ENCODE measurements around the gene PITPNB. TPM values are rescaled to one million over a fixed set of nuclear protein-coding genes. Genes with fewer than 3 reads are reported as not detected.

Gene PITPNB
- total and polyA plus RNA-seq, 2 of the 13 experiments (the other 11 are each of a cell fraction or from before 2014, with no cell fraction given), result 17.0 to 30.1 TPM

GRCh38 chr22:27804470-27805297 is 114.4 kb downstream of the PITPNB start (continued):
- TF ChIP-seq, protein P1, sequence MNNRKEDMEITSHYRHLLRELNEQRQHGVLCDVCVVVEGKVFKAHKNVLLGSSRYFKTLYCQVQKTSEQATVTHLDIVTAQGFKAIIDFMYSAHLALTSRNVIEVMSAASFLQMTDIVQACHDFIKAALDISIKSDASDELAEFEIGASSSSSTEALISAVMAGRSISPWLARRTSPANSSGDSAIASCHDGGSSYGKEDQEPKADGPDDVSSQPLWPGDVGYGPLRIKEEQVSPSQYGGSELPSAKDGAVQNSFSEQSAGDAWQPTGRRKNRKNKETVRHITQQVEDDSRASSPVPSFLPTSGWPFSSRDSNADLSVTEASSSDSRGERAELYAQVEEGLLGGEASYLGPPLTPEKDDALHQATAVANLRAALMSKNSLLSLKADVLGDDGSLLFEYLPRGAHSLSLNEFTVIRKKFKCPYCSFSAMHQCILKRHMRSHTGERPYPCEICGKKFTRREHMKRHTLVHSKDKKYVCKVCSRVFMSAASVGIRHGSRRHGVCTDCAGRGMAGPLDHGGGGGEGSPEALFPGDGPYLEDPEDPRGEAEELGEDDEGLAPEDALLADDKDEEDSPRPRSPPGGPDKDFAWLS (CRISPR knock-in tag; IDR thresholded peaks at IDR 0.05; ENCODE audit: borderline replicate concordance), result no peak
- TF ChIP-seq MIER2 (CRISPR knock-in tag; IDR thresholded peaks at IDR 0.05) (no peak), KLF13 (CRISPR knock-in tag; IDR thresholded peaks at IDR 0.05) (no peak), HNRNPL (IDR thresholded peaks at IDR 0.05; ENCODE audit: low read depth, low read length) (peak; percentile 70; the same call in 1 of the 2 replicates), PITX1 (CRISPR knock-in tag; IDR thresholded peaks at IDR 0.05) (no peak), RFX1 (IDR thresholded peaks at IDR 0.05) (no peak), ZNF605 (CRISPR knock-in tag; IDR thresholded peaks at IDR 0.05) (peak; percentile 49; the same call in 1 of the 2 replicates), SMC3 (IDR thresholded peaks at IDR 0.05; ENCODE audit: low read length) (peak; percentile 46; the same call in 1 of the 2 replicates), PHF20 (CRISPR knock-in tag; IDR thresholded peaks at IDR 0.05) (no peak), RAD21 (CRISPR knock-in tag; IDR thresholded peaks at IDR 0.05) (peak; percentile 75), E2F2 (CRISPR knock-in tag; IDR thresholded peaks at IDR 0.05; ENCODE audit: borderline replicate concordance) (no peak), ZBTB7A (CRISPR knock-in tag; IDR thresholded peaks at IDR 0.05) (no peak), ZKSCAN5 (CRISPR knock-in tag; IDR thresholded peaks at IDR 0.05) (no peak), CTCF (CRISPR knock-in tag; IDR thresholded peaks at IDR 0.05) (peak; percentile 92), ZFX (CRISPR knock-in tag; IDR thresholded peaks at IDR 0.05; ENCODE audit: low read depth) (no peak)
- TF ChIP-seq, protein P2, sequence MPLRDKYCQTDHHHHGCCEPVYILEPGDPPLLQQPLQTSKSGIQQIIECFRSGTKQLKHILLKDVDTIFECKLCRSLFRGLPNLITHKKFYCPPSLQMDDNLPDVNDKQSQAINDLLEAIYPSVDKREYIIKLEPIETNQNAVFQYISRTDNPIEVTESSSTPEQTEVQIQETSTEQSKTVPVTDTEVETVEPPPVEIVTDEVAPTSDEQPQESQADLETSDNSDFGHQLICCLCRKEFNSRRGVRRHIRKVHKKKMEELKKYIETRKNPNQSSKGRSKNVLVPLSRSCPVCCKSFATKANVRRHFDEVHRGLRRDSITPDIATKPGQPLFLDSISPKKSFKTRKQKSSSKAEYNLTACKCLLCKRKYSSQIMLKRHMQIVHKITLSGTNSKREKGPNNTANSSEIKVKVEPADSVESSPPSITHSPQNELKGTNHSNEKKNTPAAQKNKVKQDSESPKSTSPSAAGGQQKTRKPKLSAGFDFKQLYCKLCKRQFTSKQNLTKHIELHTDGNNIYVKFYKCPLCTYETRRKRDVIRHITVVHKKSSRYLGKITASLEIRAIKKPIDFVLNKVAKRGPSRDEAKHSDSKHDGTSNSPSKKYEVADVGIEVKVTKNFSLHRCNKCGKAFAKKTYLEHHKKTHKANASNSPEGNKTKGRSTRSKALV (CRISPR knock-in tag; IDR thresholded peaks at IDR 0.05), result peak; percentile 46; the same call in 1 of the 2 replicates
- TF ChIP-seq, protein P3, sequence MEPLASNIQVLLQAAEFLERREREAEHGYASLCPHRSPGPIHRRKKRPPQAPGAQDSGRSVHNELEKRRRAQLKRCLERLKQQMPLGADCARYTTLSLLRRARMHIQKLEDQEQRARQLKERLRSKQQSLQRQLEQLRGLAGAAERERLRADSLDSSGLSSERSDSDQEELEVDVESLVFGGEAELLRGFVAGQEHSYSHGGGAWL (CRISPR knock-in tag; IDR thresholded peaks at IDR 0.05), result no peak
- TF ChIP-seq, protein P4, sequence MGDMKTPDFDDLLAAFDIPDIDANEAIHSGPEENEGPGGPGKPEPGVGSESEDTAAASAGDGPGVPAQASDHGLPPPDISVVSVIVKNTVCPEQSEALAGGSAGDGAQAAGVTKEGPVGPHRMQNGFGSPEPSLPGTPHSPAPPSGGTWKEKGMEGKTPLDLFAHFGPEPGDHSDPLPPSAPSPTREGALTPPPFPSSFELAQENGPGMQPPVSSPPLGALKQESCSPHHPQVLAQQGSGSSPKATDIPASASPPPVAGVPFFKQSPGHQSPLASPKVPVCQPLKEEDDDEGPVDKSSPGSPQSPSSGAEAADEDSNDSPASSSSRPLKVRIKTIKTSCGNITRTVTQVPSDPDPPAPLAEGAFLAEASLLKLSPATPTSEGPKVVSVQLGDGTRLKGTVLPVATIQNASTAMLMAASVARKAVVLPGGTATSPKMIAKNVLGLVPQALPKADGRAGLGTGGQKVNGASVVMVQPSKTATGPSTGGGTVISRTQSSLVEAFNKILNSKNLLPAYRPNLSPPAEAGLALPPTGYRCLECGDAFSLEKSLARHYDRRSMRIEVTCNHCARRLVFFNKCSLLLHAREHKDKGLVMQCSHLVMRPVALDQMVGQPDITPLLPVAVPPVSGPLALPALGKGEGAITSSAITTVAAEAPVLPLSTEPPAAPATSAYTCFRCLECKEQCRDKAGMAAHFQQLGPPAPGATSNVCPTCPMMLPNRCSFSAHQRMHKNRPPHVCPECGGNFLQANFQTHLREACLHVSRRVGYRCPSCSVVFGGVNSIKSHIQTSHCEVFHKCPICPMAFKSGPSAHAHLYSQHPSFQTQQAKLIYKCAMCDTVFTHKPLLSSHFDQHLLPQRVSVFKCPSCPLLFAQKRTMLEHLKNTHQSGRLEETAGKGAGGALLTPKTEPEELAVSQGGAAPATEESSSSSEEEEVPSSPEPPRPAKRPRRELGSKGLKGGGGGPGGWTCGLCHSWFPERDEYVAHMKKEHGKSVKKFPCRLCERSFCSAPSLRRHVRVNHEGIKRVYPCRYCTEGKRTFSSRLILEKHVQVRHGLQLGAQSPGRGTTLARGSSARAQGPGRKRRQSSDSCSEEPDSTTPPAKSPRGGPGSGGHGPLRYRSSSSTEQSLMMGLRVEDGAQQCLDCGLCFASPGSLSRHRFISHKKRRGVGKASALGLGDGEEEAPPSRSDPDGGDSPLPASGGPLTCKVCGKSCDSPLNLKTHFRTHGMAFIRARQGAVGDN (CRISPR knock-in tag; IDR thresholded peaks at IDR 0.05), result peak; percentile 36
